ENCODE data around the gene PPP2R3C.

The PPP2R3C gene

GRCh38 chr14:35085441-35085840, 36.3 kb downstream of the PPP2R3C start:
- H3K27me3 ChIP-seq (ENCODE audit: insufficient read depth, low read length, poor library complexity) = no peaks in the 10 kb centered on the region

GRCh38 chr14:35083530-35084150, 38.1 kb downstream of the PPP2R3C start:
- H3K4me1 ChIP-seq (ENCODE audit: control insufficient read depth, low read depth, low read length) = no peaks in the 10 kb centered on the region
- no peak overlapping the region for H2BK15ac ChIP-seq (replicated peaks; ENCODE audit: low read depth)
- H3K4ac ChIP-seq (ENCODE audit: low read depth, low read length) = no peak overlapping the region
- no peak overlapping the region for H3K27ac ChIP-seq (ENCODE audit: low read depth, low read length)
- H2BK120ac ChIP-seq (ENCODE audit: low read depth, low read length) = no peak overlapping the region
- no peak overlapping the region for H2AK5ac ChIP-seq (ENCODE audit: low read length)
- H3K27me3 ChIP-seq (ENCODE audit: insufficient read depth, low read length, poor library complexity) = no peaks in the 10 kb centered on the region
- no peak overlapping the region for H3K18ac ChIP-seq (ENCODE audit: low read length)
- WGBS (ENCODE audit: extremely low coverage, insufficient coverage, low lambda C conversion rate) = no CpG with 5 or more reads among the region's 8 CpGs
- no peak overlapping the region for H3K4me2 ChIP-seq (ENCODE audit: low read length)
- H3K23ac ChIP-seq (ENCODE audit: low read length) = no peak overlapping the region
- H4K8ac ChIP-seq (ENCODE audit: low read depth, low read length) = no peak overlapping the region
- no peak for DNase-seq
- no peak overlapping the region for H4K5ac ChIP-seq (ENCODE audit: low read length)
- no peak overlapping the region for H3K9ac ChIP-seq (ENCODE audit: low read length)
- no peak overlapping the region for H2BK5ac ChIP-seq (ENCODE audit: low read length)
- no peak overlapping the region for H3K4me3 ChIP-seq (ENCODE audit: low read length)
- no peaks in the 10 kb centered on the region for H3K79me1 ChIP-seq (ENCODE audit: low read length)
- no peaks in the 10 kb centered on the region for H3K79me2 ChIP-seq (ENCODE audit: control insufficient read depth, insufficient read depth, low read length)
- peaks cover 1% of the 10 kb centered on the region for H3K36me3 ChIP-seq (ENCODE audit: control insufficient read depth, insufficient read depth, low read length)
- H3K56ac ChIP-seq (ENCODE audit: low read length) = no peak overlapping the region

More at GRCh38 chr14:35085441-35085840, 36.3 kb downstream of the PPP2R3C start:
- no CpG with 5 or more reads among the region's 2 CpGs for WGBS (ENCODE audit: extremely low coverage, insufficient coverage, low lambda C conversion rate)
- H3K9ac ChIP-seq (ENCODE audit: low read length) = no peak overlapping the region
- no peaks in the 10 kb centered on the region for H3K4me1 ChIP-seq (ENCODE audit: control insufficient read depth, low read depth, low read length)
- no peak overlapping the region for H2AK5ac ChIP-seq (ENCODE audit: low read length)
- no peaks in the 10 kb centered on the region for H3K79me2 ChIP-seq (ENCODE audit: control insufficient read depth, insufficient read depth, low read length)
- no peak overlapping the region for H2BK120ac ChIP-seq (ENCODE audit: low read depth, low read length)
- H3K4me3 ChIP-seq (ENCODE audit: low read length) = no peak overlapping the region
- H3K18ac ChIP-seq (ENCODE audit: low read length) = no peak overlapping the region
- no peak overlapping the region for H3K23ac ChIP-seq (ENCODE audit: low read length)
- DNase-seq = no peak
- no peak overlapping the region for H3K4ac ChIP-seq (ENCODE audit: low read depth, low read length)
- H3K27ac ChIP-seq (ENCODE audit: low read depth, low read length) = no peak overlapping the region
- no peak overlapping the region for H4K8ac ChIP-seq (ENCODE audit: low read depth, low read length)
- H3K36me3 ChIP-seq (ENCODE audit: control insufficient read depth, insufficient read depth, low read length) = peaks cover 1% of the 10 kb centered on the region
- H3K56ac ChIP-seq (ENCODE audit: low read length) = no peak overlapping the region
- H4K5ac ChIP-seq (ENCODE audit: low read length) = no peak overlapping the region
- H2BK15ac ChIP-seq (replicated peaks; ENCODE audit: low read depth) = no peak overlapping the region
- no peaks in the 10 kb centered on the region for H3K79me1 ChIP-seq (ENCODE audit: low read length)
- no peak overlapping the region for H3K4me2 ChIP-seq (ENCODE audit: low read length)
- no peak overlapping the region for H2BK5ac ChIP-seq (ENCODE audit: low read length)

- no peak overlapping the region for H3K27ac ChIP-seq (ENCODE audit: low read depth, low read length)
- H2AK5ac ChIP-seq (ENCODE audit: low read length) = no peak overlapping the region
- H3K79me2 ChIP-seq (ENCODE audit: control insufficient read depth, insufficient read depth, low read length) = no peaks in the 10 kb centered on the region
- H2BK15ac ChIP-seq (replicated peaks; ENCODE audit: low read depth) = no peak overlapping the region
- H3K18ac ChIP-seq (ENCODE audit: low read length) = no peak overlapping the region
- H2BK120ac ChIP-seq (ENCODE audit: low read depth, low read length) = no peak overlapping the region
- H2BK5ac ChIP-seq (ENCODE audit: low read length) = no peak overlapping the region
- H3K4ac ChIP-seq (ENCODE audit: low read depth, low read length) = no peak overlapping the region
- no peak overlapping the region for H3K4me2 ChIP-seq (ENCODE audit: low read length)
- H3K4me1 ChIP-seq (ENCODE audit: control insufficient read depth, low read depth, low read length) = no peaks in the 10 kb centered on the region
- no peaks in the 10 kb centered on the region for H3K27me3 ChIP-seq (ENCODE audit: insufficient read depth, low read length, poor library complexity)
- WGBS (ENCODE audit: extremely low coverage, insufficient coverage, low lambda C conversion rate) = no CpG with 5 or more reads among the region's 1 CpG
- no peak overlapping the region for H3K9ac ChIP-seq (ENCODE audit: low read length)
- no peaks in the 10 kb centered on the region for H3K79me1 ChIP-seq (ENCODE audit: low read length)
- no peak overlapping the region for H4K8ac ChIP-seq (ENCODE audit: low read depth, low read length)
- peaks cover 1% of the 10 kb centered on the region for H3K36me3 ChIP-seq (ENCODE audit: control insufficient read depth, insufficient read depth, low read length)
- no peak overlapping the region for H3K56ac ChIP-seq (ENCODE audit: low read length)
- H3K4me3 ChIP-seq (ENCODE audit: low read length) = no peak overlapping the region
- no peak overlapping the region for H3K23ac ChIP-seq (ENCODE audit: low read length)
- no peak for DNase-seq
- no peak overlapping the region for H4K5ac ChIP-seq (ENCODE audit: low read length)
Measured at GRCh38 chr14:35079742-35080141, 42.0 kb downstream of the PPP2R3C start.

GRCh38 chr14:35078082-35078481, 43.7 kb downstream of the PPP2R3C start:
- WGBS (ENCODE audit: extremely low coverage, insufficient coverage, low lambda C conversion rate) = no CpG with 5 or more reads among the region's 2 CpGs
- Histone ChIP-seq H3K36me3 (ENCODE audit: control insufficient read depth, insufficient read depth, low read length) (no peaks in the 10 kb centered on the region), H3K27ac (ENCODE audit: low read depth, low read length) (no peak overlapping the region)

GRCh38 chr14:35073486-35073885, 48.3 kb downstream of the PPP2R3C start:
- H2AK5ac ChIP-seq (ENCODE audit: low read length) = no peak overlapping the region
- no peaks in the 10 kb centered on the region for H3K79me1 ChIP-seq (ENCODE audit: low read length)
- no peak overlapping the region for H3K4ac ChIP-seq (ENCODE audit: low read depth, low read length)
- no peak overlapping the region for H3K4me3 ChIP-seq (ENCODE audit: low read length)
- H4K5ac ChIP-seq (ENCODE audit: low read length) = no peak overlapping the region
- H3K18ac ChIP-seq (ENCODE audit: low read length) = no peak overlapping the region
- H3K56ac ChIP-seq (ENCODE audit: low read length) = no peak overlapping the region
- H3K4me2 ChIP-seq (ENCODE audit: low read length) = no peak overlapping the region
- H3K27ac ChIP-seq (ENCODE audit: low read depth, low read length) = no peak overlapping the region
- H3K4me1 ChIP-seq (ENCODE audit: control insufficient read depth, low read depth, low read length) = no peaks in the 10 kb centered on the region
- H2BK5ac ChIP-seq (ENCODE audit: low read length) = no peak overlapping the region
- H2BK120ac ChIP-seq (ENCODE audit: low read depth, low read length) = no peak overlapping the region
- no peaks in the 10 kb centered on the region for H3K79me2 ChIP-seq (ENCODE audit: control insufficient read depth, insufficient read depth, low read length)
- no CpG with 5 or more reads among the region's 1 CpG for WGBS (ENCODE audit: extremely low coverage, insufficient coverage, low lambda C conversion rate)
- H4K8ac ChIP-seq (ENCODE audit: low read depth, low read length) = no peak overlapping the region
- no peak overlapping the region for H3K23ac ChIP-seq (ENCODE audit: low read length)
- H3K27me3 ChIP-seq (ENCODE audit: insufficient read depth, low read length, poor library complexity) = no peaks in the 10 kb centered on the region
- H3K9ac ChIP-seq (ENCODE audit: low read length) = no peak overlapping the region
- no peak for DNase-seq
- no peak overlapping the region for H2BK15ac ChIP-seq (replicated peaks; ENCODE audit: low read depth)
- H3K36me3 ChIP-seq (ENCODE audit: control insufficient read depth, insufficient read depth, low read length) = no peaks in the 10 kb centered on the region

More at GRCh38 chr14:35078082-35078481, 43.7 kb downstream of the PPP2R3C start:
- Histone ChIP-seq H3K18ac (ENCODE audit: low read length) (no peak overlapping the region), H3K23ac (ENCODE audit: low read length) (no peak overlapping the region), H4K5ac (ENCODE audit: low read length) (no peak overlapping the region), H2BK5ac (ENCODE audit: low read length) (no peak overlapping the region), H2AK5ac (ENCODE audit: low read length) (no peak overlapping the region), H3K4ac (ENCODE audit: low read depth, low read length) (no peak overlapping the region), H3K4me3 (ENCODE audit: low read length) (no peak overlapping the region), H4K8ac (ENCODE audit: low read depth, low read length) (no peak overlapping the region), H3K4me1 (ENCODE audit: control insufficient read depth, low read depth, low read length) (no peaks in the 10 kb centered on the region), H2BK15ac (replicated peaks; ENCODE audit: low read depth) (no peak overlapping the region), H3K79me1 (ENCODE audit: low read length) (no peaks in the 10 kb centered on the region), H3K27me3 (ENCODE audit: insufficient read depth, low read length, poor library complexity) (no peaks in the 10 kb centered on the region), H3K56ac (ENCODE audit: low read length) (no peak overlapping the region), H3K4me2 (ENCODE audit: low read length) (no peak overlapping the region), H3K9ac (ENCODE audit: low read length) (no peak overlapping the region), H2BK120ac (ENCODE audit: low read depth, low read length) (no peak overlapping the region), H3K79me2 (ENCODE audit: control insufficient read depth, insufficient read depth, low read length) (no peaks in the 10 kb centered on the region)
- no peak for DNase-seq

- Histone ChIP-seq H3K27me3 (ENCODE audit: insufficient read depth, low read length, poor library complexity) (no peaks in the 10 kb centered on the region), H3K27ac (ENCODE audit: low read depth, low read length) (no peak overlapping the region), H4K8ac (ENCODE audit: low read depth, low read length) (no peak overlapping the region), H3K4me1 (ENCODE audit: control insufficient read depth, low read depth, low read length) (no peaks in the 10 kb centered on the region), H2AK5ac (ENCODE audit: low read length) (no peak overlapping the region), H3K4me2 (ENCODE audit: low read length) (no peak overlapping the region), H3K9ac (ENCODE audit: low read length) (no peak overlapping the region), H3K36me3 (ENCODE audit: control insufficient read depth, insufficient read depth, low read length) (no peaks in the 10 kb centered on the region), H3K56ac (ENCODE audit: low read length) (no peak overlapping the region), H2BK15ac (replicated peaks; ENCODE audit: low read depth) (no peak overlapping the region), H3K79me1 (ENCODE audit: low read length) (no peaks in the 10 kb centered on the region), H3K4me3 (ENCODE audit: low read length) (no peak overlapping the region), H2BK120ac (ENCODE audit: low read depth, low read length) (no peak overlapping the region), H2BK5ac (ENCODE audit: low read length) (no peak overlapping the region), H3K4ac (ENCODE audit: low read depth, low read length) (no peak overlapping the region), H3K79me2 (ENCODE audit: control insufficient read depth, insufficient read depth, low read length) (no peaks in the 10 kb centered on the region), H3K23ac (ENCODE audit: low read length) (no peak overlapping the region), H3K18ac (ENCODE audit: low read length) (no peak overlapping the region), H4K5ac (ENCODE audit: low read length) (no peak overlapping the region)
- no peak for DNase-seq
- WGBS (ENCODE audit: extremely low coverage, insufficient coverage, low lambda C conversion rate) = no CpG with 5 or more reads among the region's 3 CpGs
Measured at GRCh38 chr14:35072226-35072625, 49.6 kb downstream of the PPP2R3C start.

Measured in mesendoderm (in vitro differentiated cells).